Kidney (tissue), 14 donors: ENCODE measurements around the gene C20orf202. TPM values are rescaled to one million over a fixed set of nuclear protein-coding genes. Genes with fewer than 3 reads are reported as not detected.

Experiments used
- DNase-seq, 5 donors: peaks; one replicate each; pipeline ENCODE4 v3.0.0-alpha.2; 2013 to 2020
- FAIRE-seq: peaks from 2 replicates; lab custom pipeline; 2012; peaks lifted over from hg19 to GRCh38; lab: Jason Lieb, UNC
- H3K27ac ChIP-seq, 2 donors: one replicate each; pipeline ENCODE4 v1.7.0; 2013; ENCODE audit warnings: low read depth in 2 of 2, low read length in 2 of 2, inconsistent platforms in 1 of 2
- H3K27me3 ChIP-seq: one replicate; pipeline ENCODE4 v1.7.1; 2013; ENCODE audit warnings: low read length, inconsistent platforms; ENCODE audit not compliant: control insufficient read depth, insufficient read depth
- H3K36me3 ChIP-seq, 3 donors: one replicate each; pipeline versions ENCODE4 v1.7.0 to v1.7.1; 2013; ENCODE audit warnings: low read length in 3 of 3, control low read depth in 1 of 3, inconsistent platforms in 1 of 3; ENCODE audit not compliant: insufficient read depth in 3 of 3, control insufficient read depth in 2 of 3
- H3K4me1 ChIP-seq, 3 donors: one replicate each; pipeline versions ENCODE4 v1.7.0 to v1.7.1; 2013; ENCODE audit warnings: low read length in 3 of 3, inconsistent platforms in 1 of 3, low read depth in 1 of 3; ENCODE audit not compliant: control insufficient read depth in 2 of 3, insufficient read depth in 2 of 3
- H3K4me3 ChIP-seq, 3 donors: one replicate each; pipeline versions ENCODE4 v1.7.0 to v1.8.1; 2013; ENCODE audit warnings: low read length in 3 of 3, control low read depth in 1 of 3, inconsistent platforms in 1 of 3
- H3K9ac ChIP-seq, 3 donors: one replicate each; pipeline versions ENCODE4 v1.7.0 to v1.7.1; 2013; ENCODE audit warnings: low read length in 3 of 3, control low read depth in 1 of 3, inconsistent platforms in 1 of 3
- H3K9me3 ChIP-seq, 3 donors: one replicate each; pipeline versions ENCODE4 v1.7.0 to v1.7.1; 2013; ENCODE audit warnings: low read length in 3 of 3, control low read depth in 1 of 3, inconsistent platforms in 1 of 3; ENCODE audit not compliant: control insufficient read depth in 2 of 3, insufficient read depth in 1 of 3
- CTCF ChIP-seq: IDR thresholded peaks from 3 replicates; pipeline ENCODE4 v1.5.1; 2012; ENCODE audit warnings: mild to moderate bottlenecking, moderate library complexity, borderline replicate concordance; ENCODE audit not compliant: insufficient read depth; ENCODE audit errors: extremely low read depth
- intact Hi-C: fragments of 100-400 bp; cut with DNase I; formaldehyde crosslinking; loops from one replicate; pipeline ENCODE4 v1.11.1; 2022
- polyA plus RNA-seq: library from polyadenylated mRNA; stranded (reverse); fragments of 350-450 nt; fragmentation: Illumina TruSeq; extraction: RNeasy Lipid Tissue Mini Kit (QIAGEN cat#74804); gene quantifications from one replicate; pipeline ENCODE4 v1.2.3, GENCODE V29; 2014; ENCODE audit warnings: low read depth, low replicate concordance; ENCODE audit not compliant: insufficient read depth
- total RNA-seq: library from RNA; stranded (reverse); fragmentation: NEBNext Ultra II Directional; extraction: Animal tissue kit (Norgen Biotek cat#: 25700); gene quantifications from one replicate; pipeline ENCODE4 v1.2.1, GENCODE V29; 2021
- donor health status: control.
- donor health status: control.
- donor health status: control.
- donor health status: control.
- donor health status: control.
- donor health status: DM: yes; HTN: yes; CAD: no.
- donor health status: Normal renal cell carcinoma (clear cell type).

Gene C20orf202
- total and polyA plus RNA-seq, 2 donors from 2014 or later: 0.16 to 0.73 TPM

GRCh38 chr20:1178623-1179022 lies 24.6 kb upstream of the C20orf202 start:
- Histone ChIP-seq H3K4me3 (no peak overlapping the region), H3K9ac (no peak overlapping the region), H3K27ac (no peak overlapping the region), H3K27me3 (peaks cover 2% of the 10 kb centered on the region), H3K4me1 (no peaks in the 10 kb centered on the region), H3K9me3 (no peaks in the 10 kb centered on the region), H3K36me3 (peaks cover 0 to 1% (median 0%) of the 10 kb centered on the region in 3 donors)
- no peak for FAIRE-seq
- TF ChIP-seq CTCF: no peak
- DNase-seq: no peak
- intact Hi-C loops: no loop called here

DNA sequence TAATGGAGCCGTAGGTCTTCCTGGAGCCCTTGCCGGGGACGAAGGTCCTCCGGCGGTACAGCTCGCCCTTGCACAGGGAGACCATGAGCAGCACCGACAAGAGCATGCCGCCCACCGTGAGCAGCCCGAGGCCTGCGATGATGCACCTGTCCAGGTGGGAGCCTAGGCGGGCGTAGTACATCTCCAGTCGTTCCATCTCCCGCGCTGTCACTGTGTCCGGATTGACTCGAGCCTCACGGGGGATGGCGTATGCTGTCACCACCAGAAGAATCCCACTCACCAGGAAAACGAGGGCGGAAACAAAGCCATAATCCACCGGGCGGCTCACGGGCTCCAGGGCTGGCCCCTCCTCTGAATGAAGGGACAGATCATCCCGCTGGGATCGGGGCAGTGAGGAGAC lies 22.3 kb upstream of the C20orf202 start:
- H3K27ac ChIP-seq: no peak overlapping the region
- DNase-seq: no peak

DNA sequence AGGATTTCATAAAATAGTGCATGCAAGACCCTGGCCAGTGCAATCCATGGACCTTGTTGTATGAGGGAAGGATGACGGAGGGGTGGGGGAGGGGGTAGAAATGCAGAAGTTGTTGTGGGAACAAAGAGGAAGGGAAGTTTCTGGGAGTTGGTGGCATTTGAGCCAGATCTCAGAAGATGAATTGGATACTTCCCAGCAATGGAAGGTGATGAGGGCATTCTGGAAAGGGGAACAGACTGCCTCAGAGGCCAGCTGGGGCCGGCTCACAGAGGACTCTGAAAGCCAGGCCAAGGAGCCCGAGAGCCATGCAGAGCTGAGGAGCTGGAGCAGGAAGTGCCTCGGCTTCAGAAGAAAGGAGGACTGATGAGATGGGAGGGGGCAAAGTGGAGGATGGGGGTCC lies 21.1 kb upstream of the C20orf202 start:
- Histone ChIP-seq H3K36me3 (no peaks in the 10 kb centered on the region), H3K4me3 (no peak overlapping the region), H3K9ac (no peak overlapping the region), H3K4me1 (no peaks in the 10 kb centered on the region), H3K27me3 (peaks cover 2% of the 10 kb centered on the region), H3K9me3 (no peaks in the 10 kb centered on the region), H3K27ac (no peak overlapping the region)
- intact Hi-C loops: no loop called here
- no peak for DNase-seq
- no peak for FAIRE-seq
- TF ChIP-seq CTCF: no peak

More for the DNA sequence above, 22.3 kb upstream of the C20orf202 start:
- Histone ChIP-seq H3K36me3 (no peaks in the 10 kb centered on the region), H3K27me3 (peaks cover 2% of the 10 kb centered on the region), H3K4me1 (no peaks in the 10 kb centered on the region), H3K9me3 (no peaks in the 10 kb centered on the region), H3K9ac (no peak overlapping the region), H3K4me3 (no peak overlapping the region)
- FAIRE-seq: no peak
- TF ChIP-seq CTCF: no peak
- intact Hi-C loops: no loop called here

DNA sequence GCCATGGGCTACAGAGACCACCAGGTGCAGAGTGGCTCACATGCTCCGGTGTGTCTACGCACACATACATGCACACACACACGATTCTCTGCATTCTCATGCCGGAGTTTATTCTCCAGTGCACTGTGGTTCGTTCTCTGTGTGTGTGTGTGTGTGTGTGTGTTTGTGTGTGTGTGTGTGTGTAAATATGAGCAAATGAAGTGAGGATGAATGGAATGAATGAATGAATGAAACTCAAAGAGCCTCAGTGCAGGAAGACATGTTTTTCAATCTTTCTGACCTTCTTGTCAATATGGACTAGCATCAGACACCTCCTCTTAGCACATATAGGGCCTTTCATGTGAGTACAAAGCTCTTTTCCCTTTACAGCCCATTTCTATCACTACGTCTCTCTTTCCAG lies 20.1 kb upstream of the C20orf202 start:
- H3K4me1 ChIP-seq: no peaks in the 10 kb centered on the region
- no peak overlapping the region for H3K4me3 ChIP-seq
- DNase-seq: no peak
- H3K27me3 ChIP-seq: peaks cover 2% of the 10 kb centered on the region
- no peak for FAIRE-seq
- no peaks in the 10 kb centered on the region for H3K9me3 ChIP-seq
- no peak overlapping the region for H3K27ac ChIP-seq
- no peak for TF ChIP-seq CTCF
- intact Hi-C loops: no loop called here
- H3K9ac ChIP-seq: no peak overlapping the region
- H3K36me3 ChIP-seq: no peaks in the 10 kb centered on the region
